ENCODE results near the gene ERICH4. TPM values are rescaled to one million over a fixed set of nuclear protein-coding genes. Genes with fewer than 3 reads are reported as not detected.

The ERICH4 gene
- total RNA-seq, 1 donor: not detected

- no peak overlapping the region for H3K27ac ChIP-seq (ENCODE audit: low read depth, low read length)
- H4K20me1 ChIP-seq (ENCODE audit: insufficient read depth, low read length): peaks cover 8% of the 10 kb centered on the region
- H3K4me3 ChIP-seq (ENCODE audit: insufficient read depth, low read length): no peak overlapping the region
- peaks cover 24% of the 10 kb centered on the region for H3K79me2 ChIP-seq (ENCODE audit: insufficient read depth, low read length)
- TF ChIP-seq, protein P1, sequence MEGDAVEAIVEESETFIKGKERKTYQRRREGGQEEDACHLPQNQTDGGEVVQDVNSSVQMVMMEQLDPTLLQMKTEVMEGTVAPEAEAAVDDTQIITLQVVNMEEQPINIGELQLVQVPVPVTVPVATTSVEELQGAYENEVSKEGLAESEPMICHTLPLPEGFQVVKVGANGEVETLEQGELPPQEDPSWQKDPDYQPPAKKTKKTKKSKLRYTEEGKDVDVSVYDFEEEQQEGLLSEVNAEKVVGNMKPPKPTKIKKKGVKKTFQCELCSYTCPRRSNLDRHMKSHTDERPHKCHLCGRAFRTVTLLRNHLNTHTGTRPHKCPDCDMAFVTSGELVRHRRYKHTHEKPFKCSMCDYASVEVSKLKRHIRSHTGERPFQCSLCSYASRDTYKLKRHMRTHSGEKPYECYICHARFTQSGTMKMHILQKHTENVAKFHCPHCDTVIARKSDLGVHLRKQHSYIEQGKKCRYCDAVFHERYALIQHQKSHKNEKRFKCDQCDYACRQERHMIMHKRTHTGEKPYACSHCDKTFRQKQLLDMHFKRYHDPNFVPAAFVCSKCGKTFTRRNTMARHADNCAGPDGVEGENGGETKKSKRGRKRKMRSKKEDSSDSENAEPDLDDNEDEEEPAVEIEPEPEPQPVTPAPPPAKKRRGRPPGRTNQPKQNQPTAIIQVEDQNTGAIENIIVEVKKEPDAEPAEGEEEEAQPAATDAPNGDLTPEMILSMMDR (IDR thresholded peaks at IDR 0.05; ENCODE audit: extremely low read depth, low read depth, low read length): no peak
- no peak overlapping the region for H3K4me2 ChIP-seq (ENCODE audit: insufficient read depth, low read length)
- peaks cover 16% of the 10 kb centered on the region for H3K4me1 ChIP-seq (ENCODE audit: insufficient read depth, low read length)
- no peaks in the 10 kb centered on the region for H3K36me3 ChIP-seq (ENCODE audit: insufficient read depth, low read length)
- no peaks in the 10 kb centered on the region for H3K9me3 ChIP-seq (ENCODE audit: low read depth, low read length)
- no peak for DNase-seq (ENCODE audit: insufficient read length, low spot score, missing footprints)
- H3K27me3 ChIP-seq (ENCODE audit: insufficient read depth, low read length): no peaks in the 10 kb centered on the region
- no peak overlapping the region for H2AFZ ChIP-seq (ENCODE audit: low read length)
Measured at GRCh38 chr19:41401483-41401882, 41.5 kb upstream of the ERICH4 start.

DNA sequence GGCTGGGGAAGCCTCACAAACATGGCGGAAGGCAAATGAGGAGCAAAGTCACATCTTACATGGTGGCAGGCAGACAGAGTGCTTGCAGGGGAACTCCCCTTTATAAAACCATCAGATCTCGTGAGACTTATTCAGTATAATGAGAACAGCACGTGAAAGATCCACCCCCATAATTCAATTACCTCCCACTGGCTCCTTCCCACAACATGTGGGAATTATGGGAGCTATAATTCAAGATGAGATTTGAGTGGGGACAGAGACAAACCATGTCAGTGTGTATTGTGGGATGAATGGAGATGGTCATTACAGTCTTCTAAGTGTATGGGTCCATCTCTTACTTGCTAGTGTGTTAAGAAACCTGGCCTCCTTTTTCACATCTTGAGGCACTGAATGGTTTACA, 40.9 kb upstream of the ERICH4 start:
- peaks cover 8% of the 10 kb centered on the region for H4K20me1 ChIP-seq (ENCODE audit: insufficient read depth, low read length)
- TF ChIP-seq, protein P1 (IDR thresholded peaks at IDR 0.05; ENCODE audit: extremely low read depth, low read depth, low read length): no peak
- H3K4me3 ChIP-seq (ENCODE audit: insufficient read depth, low read length): no peak overlapping the region
- no peak overlapping the region for H2AFZ ChIP-seq (ENCODE audit: low read length)
- peaks cover 12% of the 10 kb centered on the region for H3K4me1 ChIP-seq (ENCODE audit: insufficient read depth, low read length)
- no peaks in the 10 kb centered on the region for H3K27me3 ChIP-seq (ENCODE audit: insufficient read depth, low read length)
- peaks cover 24% of the 10 kb centered on the region for H3K79me2 ChIP-seq (ENCODE audit: insufficient read depth, low read length)
- H3K27ac ChIP-seq (ENCODE audit: low read depth, low read length): no peak overlapping the region
- DNase-seq (ENCODE audit: insufficient read length, low spot score, missing footprints): no peak
- H3K9me3 ChIP-seq (ENCODE audit: low read depth, low read length): no peaks in the 10 kb centered on the region
- no peak overlapping the region for H3K4me2 ChIP-seq (ENCODE audit: insufficient read depth, low read length)
- H3K36me3 ChIP-seq (ENCODE audit: insufficient read depth, low read length): no peaks in the 10 kb centered on the region

- Histone ChIP-seq H3K79me2 (ENCODE audit: insufficient read depth, low read length) (peaks cover 17% of the 10 kb centered on the region), H3K36me3 (ENCODE audit: insufficient read depth, low read length) (no peaks in the 10 kb centered on the region), H3K27me3 (ENCODE audit: insufficient read depth, low read length) (no peaks in the 10 kb centered on the region), H3K4me3 (ENCODE audit: insufficient read depth, low read length) (no peak overlapping the region), H4K20me1 (ENCODE audit: insufficient read depth, low read length) (peaks cover 12% of the 10 kb centered on the region), H3K27ac (ENCODE audit: low read depth, low read length) (no peak overlapping the region), H2AFZ (ENCODE audit: low read length) (no peak overlapping the region), H3K4me1 (ENCODE audit: insufficient read depth, low read length) (peaks cover 7% of the 10 kb centered on the region), H3K4me2 (ENCODE audit: insufficient read depth, low read length) (no peak overlapping the region), H3K9me3 (ENCODE audit: low read depth, low read length) (no peaks in the 10 kb centered on the region)
- TF ChIP-seq, protein P1 (IDR thresholded peaks at IDR 0.05; ENCODE audit: extremely low read depth, low read depth, low read length): no peak
- DNase-seq (ENCODE audit: insufficient read length, low spot score, missing footprints): no peak
Measured at GRCh38 chr19:41403181-41403970, 39.6 kb upstream of the ERICH4 start.

- no peaks in the 10 kb centered on the region for H3K9me3 ChIP-seq (ENCODE audit: low read depth, low read length)
- H2AFZ ChIP-seq (ENCODE audit: low read length): no peak overlapping the region
- H3K4me3 ChIP-seq (ENCODE audit: insufficient read depth, low read length): no peak overlapping the region
- no peak overlapping the region for H3K4me2 ChIP-seq (ENCODE audit: insufficient read depth, low read length)
- DNase-seq (ENCODE audit: insufficient read length, low spot score, missing footprints): no peak
- peaks cover 15% of the 10 kb centered on the region for H4K20me1 ChIP-seq (ENCODE audit: insufficient read depth, low read length)
- H3K36me3 ChIP-seq (ENCODE audit: insufficient read depth, low read length): no peaks in the 10 kb centered on the region
- H3K27me3 ChIP-seq (ENCODE audit: insufficient read depth, low read length): no peaks in the 10 kb centered on the region
- H3K79me2 ChIP-seq (ENCODE audit: insufficient read depth, low read length): peaks cover 8% of the 10 kb centered on the region
- TF ChIP-seq, protein P1 (IDR thresholded peaks at IDR 0.05; ENCODE audit: extremely low read depth, low read depth, low read length): no peak
- peaks cover 8% of the 10 kb centered on the region for H3K4me1 ChIP-seq (ENCODE audit: insufficient read depth, low read length)
- H3K27ac ChIP-seq (ENCODE audit: low read depth, low read length): no peak overlapping the region
Measured at GRCh38 chr19:41405776-41406175, 37.2 kb upstream of the ERICH4 start.

Data from osteoblast (primary cell).